HG02798 (cell line): ENCODE results near the gene DHRS11.

Source experiments
- ATAC-seq: cut with Tn5 transposase; IDR thresholded peaks from one replicate; pipeline ENCODE4 v1.9.1; 2021; ENCODE audit warnings: mild to moderate bottlenecking; ENCODE audit not compliant: unreplicated experiment, poor library complexity

DHRS11 gene

DNA sequence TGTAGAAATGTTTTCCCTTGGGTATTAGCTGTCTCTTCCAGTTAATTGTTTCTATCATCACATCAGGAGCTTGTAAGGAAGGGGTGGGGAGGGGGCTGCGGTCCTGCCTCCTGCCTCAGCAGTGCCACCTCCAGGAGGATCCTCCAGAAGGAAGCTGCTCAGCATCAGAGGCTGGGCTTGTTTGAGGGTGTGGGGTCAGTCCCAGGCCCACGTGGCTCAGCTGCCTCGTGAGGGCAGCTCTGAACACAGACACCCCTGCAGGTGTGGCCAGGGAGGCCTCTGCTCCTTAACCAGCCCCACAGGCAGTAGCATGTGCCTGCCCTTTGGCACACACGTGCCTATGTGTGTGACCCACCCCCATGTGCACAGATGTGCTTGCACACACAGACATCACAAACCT is 56.0 kb downstream of the DHRS11 start:
- ATAC-seq, result no peak

DNA sequence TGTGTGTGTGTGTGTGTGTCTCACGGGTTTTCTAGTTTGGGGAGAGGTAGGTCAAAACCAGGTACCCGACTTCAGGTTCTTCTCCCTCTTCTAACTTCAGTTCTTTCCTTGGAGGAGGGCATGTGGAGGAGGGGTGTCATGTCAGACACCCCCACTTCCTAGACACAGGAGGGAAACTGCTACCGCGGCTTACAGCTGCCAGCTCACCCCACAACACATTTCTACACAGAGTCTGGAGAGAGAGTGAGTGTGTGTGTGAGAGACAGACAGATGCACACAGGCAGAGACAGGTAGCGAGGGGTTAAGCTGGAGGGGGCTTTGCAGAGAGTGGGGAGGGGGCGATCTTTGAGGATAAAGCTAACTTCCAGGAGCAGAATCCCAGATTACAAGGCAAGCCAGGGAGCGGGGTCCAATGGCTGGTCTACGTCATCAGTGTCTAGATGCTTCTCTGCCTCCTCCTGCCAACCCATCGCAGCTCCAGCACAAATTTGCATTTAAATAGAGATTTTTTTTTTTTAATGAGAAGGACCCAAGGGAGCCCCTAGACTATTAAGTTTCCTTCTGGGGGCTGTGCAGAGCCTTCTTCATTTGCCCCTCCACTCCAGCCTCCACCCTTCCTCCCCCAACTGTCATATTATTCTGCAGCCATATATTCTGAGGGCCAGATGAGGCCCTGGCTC is 58.6 kb downstream of the DHRS11 start:
- no peak for ATAC-seq
